AG09309 (cell line): ENCODE measurements around the gene TMEM88.

Source experiments
- DNase-seq: peaks from one replicate; pipeline ENCODE4 v3.0.0-alpha.2; 2010; ENCODE audit warnings: low read depth
- H3K4me3 ChIP-seq: 2 replicates; pipeline ENCODE4 v1.5.1; 2011; ENCODE audit warnings: mild to moderate bottlenecking, low read depth, low read length, moderate library complexity; ENCODE audit not compliant: control insufficient read depth
- CTCF ChIP-seq: IDR thresholded peaks from 2 replicates; pipeline ENCODE4 v1.5.1; 2011; ENCODE audit warnings: mild to moderate bottlenecking, low read depth, low read length, inconsistent platforms; ENCODE audit not compliant: insufficient read depth, control insufficient read depth; ENCODE audit errors: missing control alignments

The TMEM88 gene

GRCh38 chr17:7888184-7888920 lies 33.5 kb downstream of the TMEM88 start, which contains the start of gene CHD3:
Gene CHD3, plus strand, starts transcription at chr17:7888789. Its CDS starts 212 bp downstream, at chr17:7889001.
- peak within 1 kb of the TSS; percentile 52 for H3K4me3 ChIP-seq
- no peak for TF ChIP-seq CTCF
- DNase-seq, result no peak

GRCh38 chr17:7889166-7889955 lies 34.5 kb downstream of the TMEM88 start:
- H3K4me3 ChIP-seq, result peak overlapping the region; percentile 4; the same call in 1 of the 2 replicates
- TF ChIP-seq CTCF, result peak; percentile 54
- DNase-seq, result peak; percentile 43

- DNase-seq, result no peak
- no peak for TF ChIP-seq CTCF
- H3K4me3 ChIP-seq, result no peak overlapping the region
Measured at GRCh38 chr17:7893187-7893880, 38.5 kb downstream of the TMEM88 start.

- TF ChIP-seq CTCF, result no peak
- no peak for DNase-seq
- no peak overlapping the region for H3K4me3 ChIP-seq
Measured at GRCh38 chr17:7894226-7894625, 39.4 kb downstream of the TMEM88 start.

- DNase-seq, result no peak
- no peak overlapping the region for H3K4me3 ChIP-seq
- no peak for TF ChIP-seq CTCF
Measured at GRCh38 chr17:7894866-7895265, 40.0 kb downstream of the TMEM88 start.

- no peak for DNase-seq
- TF ChIP-seq CTCF, result no peak
- H3K4me3 ChIP-seq, result no peak overlapping the region
Measured at GRCh38 chr17:7897090-7897489, 42.2 kb downstream of the TMEM88 start.
